GM18867 (cell line): ENCODE measurements around the gene CSRNP3.

Experiments used
- ATAC-seq: cut with Tn5 transposase; IDR thresholded peaks from one replicate; pipeline ENCODE4 v1.9.1; 2021; ENCODE audit warnings: mild to moderate bottlenecking, moderate library complexity; ENCODE audit not compliant: unreplicated experiment

The CSRNP3 gene

DNA sequence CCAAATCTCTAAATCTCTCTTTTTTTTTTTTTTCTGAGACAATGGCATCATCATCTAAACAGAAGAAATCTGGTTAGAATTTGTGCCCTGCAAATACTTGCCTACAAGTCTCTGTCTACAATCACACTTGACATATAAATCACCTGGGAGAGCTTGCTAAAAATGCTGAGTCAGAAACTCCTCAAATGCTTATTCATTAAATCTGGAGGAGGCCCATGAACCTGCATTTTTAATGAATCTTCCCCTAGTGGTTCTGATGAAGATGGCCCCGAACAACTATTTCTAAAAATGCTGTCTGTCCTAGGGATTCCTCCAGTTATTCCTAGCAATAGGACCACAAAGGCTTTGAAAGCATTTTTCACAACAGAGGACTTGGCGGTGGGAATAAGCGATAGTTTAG lies 1.6 kb upstream of the CSRNP3 start:
- no peak for ATAC-seq

GRCh38 chr2:165470361-165470760 lies 863 bp downstream of the CSRNP3 start:
- no peak for ATAC-seq

- no peak for ATAC-seq
These were observed 2.0 kb downstream of the CSRNP3 start for GRCh38 chr2:165471349-165471950.

- no peak for ATAC-seq
These were observed 3.4 kb downstream of the CSRNP3 start for GRCh38 chr2:165472922-165473321.

GRCh38 chr2:165474619-165475276 lies 5.2 kb downstream of the CSRNP3 start:
- ATAC-seq = no peak

DNA sequence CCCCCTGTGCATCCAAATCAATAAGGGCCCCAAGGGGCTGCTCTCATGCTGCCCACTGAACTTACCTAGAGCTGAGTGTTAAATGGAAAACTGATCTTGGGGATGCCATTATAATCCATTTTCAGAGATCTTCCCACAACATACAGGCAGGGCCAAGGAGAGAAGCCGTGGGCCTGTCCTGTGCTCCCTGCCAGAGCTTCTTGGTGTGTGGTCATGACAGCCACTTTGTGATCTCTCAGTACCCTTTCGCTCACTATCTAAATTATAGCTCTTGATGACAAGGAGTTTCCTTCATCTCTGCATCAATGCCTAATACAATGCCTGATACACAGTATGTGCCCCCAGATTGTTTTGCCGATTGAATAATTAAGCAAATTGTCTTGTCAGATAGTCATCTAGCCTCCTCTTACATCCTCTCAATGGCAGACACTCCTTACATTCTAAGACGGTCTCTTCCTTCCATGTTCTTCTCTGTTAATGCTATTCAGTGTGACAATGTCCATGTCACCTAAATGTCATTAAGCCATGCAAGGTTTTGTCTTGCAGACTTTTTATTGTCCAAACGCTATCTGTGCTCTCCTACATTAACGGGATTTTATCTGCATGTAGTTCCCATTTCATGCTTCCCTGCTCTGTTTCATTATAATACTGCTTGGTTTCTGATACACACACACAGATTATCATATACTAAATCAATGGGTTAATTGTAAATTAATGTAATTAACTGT lies 5.9 kb downstream of the CSRNP3 start:
- ATAC-seq = no peak

DNA sequence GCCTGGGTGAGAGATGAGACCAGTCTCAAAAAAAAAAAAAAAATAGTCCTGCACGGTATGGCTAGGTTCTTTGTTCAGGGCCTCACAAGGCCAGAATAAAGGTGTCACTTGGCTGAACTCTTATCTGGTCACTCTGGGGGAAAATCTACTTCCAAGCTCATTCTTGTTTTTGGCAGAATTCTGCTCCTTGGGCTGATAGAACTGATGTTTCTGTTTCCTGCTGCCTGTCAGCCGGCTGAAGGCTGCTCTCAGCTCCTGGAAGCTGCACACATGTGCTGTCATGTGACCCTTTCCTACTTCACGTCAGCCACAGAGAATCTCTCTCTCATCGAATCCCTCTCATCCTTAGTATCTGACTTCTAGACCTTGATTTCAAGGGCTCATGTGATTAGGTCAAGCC lies 10.4 kb downstream of the CSRNP3 start:
- ATAC-seq = no peak

DNA sequence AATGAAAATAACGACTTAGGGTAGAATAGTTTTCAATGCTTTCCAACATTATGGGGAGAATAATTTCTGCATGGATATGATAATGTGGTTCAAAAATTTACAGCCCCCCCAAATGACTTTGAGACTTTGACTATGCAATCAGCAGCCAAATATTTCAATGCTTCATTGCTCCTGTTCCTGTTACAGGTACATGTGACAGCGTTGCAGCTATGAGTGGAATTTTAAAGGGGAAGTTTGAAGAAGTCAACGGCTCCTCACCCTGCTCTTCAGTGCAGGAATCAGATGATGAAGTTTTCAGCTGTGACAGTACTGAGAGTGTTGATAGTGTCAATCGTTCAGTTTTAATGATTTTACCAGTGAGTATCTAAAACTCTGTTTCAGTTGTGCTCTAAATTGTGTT lies 25.1 kb downstream of the CSRNP3 start:
- no peak for ATAC-seq

DNA sequence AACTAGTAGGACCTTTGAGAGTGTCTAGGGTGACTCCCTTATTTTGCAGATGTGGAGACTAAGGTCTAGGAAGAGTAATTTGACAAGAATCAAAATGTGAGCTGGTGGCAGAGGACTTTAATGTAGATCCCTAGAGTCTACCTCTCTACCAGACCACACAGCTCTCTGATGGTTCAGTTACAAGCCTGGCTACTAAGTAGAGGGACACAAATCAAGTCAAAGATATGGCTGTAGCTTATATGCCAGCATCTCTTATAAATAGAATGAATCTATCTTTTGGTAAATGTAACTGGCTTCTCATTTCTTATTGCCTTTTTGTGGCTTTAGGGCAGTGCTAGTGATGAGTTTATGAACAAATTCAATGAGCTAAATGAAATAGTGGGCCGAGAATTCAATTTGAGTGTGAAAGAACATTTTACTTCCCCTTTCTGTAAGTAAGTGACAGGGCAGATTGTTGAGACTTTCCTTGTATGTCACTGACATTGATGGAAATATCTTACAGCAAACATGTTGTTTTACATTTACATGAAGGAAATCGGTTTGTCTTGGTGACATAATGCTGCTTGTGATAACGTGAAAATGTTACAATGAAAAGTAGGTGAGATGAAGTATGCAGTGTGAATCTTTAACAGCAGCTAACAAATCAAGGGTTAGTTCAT lies 28.3 kb downstream of the CSRNP3 start:
- no peak for ATAC-seq

DNA sequence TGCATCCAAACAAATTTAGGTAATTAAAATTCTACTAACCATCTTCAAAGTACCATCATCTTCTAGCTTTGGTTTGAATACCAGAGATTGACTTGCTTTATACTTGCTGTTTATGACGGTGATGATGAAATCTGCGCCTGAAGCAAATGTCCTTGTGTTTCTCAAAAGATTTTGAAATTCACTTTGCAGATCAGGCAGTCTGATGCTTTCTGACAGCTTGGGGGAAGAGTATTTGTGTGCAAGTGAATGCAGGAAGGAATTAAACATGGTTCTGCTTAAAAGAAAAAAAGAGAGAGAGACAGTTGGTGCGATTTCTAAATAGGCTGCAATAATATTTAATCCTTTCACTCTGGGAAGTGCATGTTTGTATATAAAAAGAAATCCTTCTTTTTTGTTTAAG lies 29.6 kb downstream of the CSRNP3 start:
- ATAC-seq = no peak

DNA sequence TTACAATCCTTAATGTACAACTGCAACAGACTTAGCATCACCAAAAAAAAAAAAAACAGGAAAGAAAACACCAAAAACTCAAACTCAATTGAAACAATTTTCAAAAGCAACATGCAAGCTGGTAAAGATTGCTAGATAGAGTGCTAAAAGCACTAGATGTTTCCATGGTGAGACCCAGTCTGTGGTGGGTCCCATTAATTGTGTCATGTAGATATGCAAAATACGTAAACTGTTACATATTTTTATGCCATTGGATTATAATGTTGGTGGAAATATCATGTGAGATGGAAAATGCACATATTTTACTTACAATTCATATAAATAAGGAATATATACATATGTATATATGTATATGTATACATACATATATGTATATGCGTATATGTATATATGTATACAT lies 30.5 kb downstream of the CSRNP3 start:
- no peak for ATAC-seq

DNA sequence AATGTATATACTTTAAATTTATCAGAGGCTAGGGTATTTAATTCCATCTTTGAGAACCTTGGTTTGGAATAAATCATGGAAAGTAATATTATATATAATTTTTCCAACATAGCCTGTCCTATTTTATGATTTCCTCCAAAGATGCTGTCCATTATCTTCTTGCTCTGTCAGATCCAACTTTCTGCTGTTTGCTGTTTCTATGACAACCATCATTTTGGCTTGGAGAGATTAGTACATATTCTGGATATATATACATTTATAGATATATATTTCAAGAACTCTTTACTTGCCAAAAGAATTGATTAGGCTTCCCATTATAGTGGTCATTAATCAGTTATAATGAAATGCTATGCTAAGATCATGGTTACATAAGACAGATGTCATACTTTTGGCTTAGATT lies 31.3 kb downstream of the CSRNP3 start:
- ATAC-seq = no peak

GRCh38 chr2:165505514-165505913 lies 36.0 kb downstream of the CSRNP3 start:
- ATAC-seq = no peak

DNA sequence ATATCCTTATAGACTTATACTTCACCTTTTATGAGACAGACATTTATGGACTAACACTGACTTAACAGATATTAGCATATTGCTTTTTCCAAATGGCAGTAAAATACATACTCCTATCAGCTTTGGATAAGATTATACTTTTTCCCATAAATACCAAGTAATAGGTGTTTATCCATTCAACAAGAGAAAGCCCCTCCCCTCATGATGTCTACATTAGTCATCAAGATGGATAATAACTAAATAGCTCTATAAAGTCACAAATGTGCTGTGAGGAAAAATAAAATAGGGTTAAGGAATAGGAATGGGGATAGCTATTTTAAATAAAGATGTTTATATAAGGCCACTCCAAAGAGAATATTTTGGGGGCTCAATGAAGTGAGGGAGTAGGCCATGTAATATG lies 39.4 kb downstream of the CSRNP3 start:
- ATAC-seq = no peak

GRCh38 chr2:165513479-165513878 lies 44.0 kb downstream of the CSRNP3 start:
- no peak for ATAC-seq

DNA sequence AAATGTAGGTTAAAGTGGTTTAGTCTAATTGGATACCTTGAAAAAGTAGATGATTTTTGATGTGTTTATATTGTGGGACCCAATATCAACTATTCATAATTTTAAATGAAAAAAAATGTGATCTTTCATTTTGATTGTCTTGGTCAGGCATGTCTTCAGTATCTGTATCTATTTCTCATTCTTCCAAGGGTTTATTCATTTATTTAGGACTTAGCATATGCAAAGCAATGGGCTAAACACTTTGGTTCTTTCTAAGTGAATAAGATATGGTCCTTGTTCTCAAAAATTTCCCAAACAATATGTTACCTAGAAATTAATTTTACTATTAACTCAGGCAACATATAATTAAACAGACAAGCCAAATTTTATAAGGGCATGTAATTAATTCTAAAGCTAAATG lies 49.1 kb downstream of the CSRNP3 start:
- ATAC-seq = no peak

DNA sequence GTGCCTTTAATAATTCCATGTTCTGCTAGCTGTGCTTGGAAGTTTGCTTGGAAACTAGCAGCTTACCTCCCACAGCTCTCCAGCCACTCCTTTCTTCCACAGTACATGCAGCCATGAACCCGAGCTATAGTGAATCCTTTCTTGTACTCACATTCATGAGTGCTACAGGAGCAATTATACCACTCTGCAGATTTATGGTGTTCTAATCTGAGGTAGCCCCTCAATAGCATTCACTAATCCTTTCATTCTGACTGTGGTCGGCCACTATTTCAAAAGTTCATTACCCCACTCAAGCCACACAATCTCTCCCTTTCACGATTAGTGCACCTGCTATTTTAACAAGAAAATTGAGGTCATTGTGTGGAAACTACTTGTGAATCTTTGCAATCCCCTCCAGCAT lies 53.2 kb downstream of the CSRNP3 start:
- no peak for ATAC-seq

GRCh38 chr2:165524720-165525119 lies 55.2 kb downstream of the CSRNP3 start:
- ATAC-seq = no peak

GRCh38 chr2:165528691-165529090 lies 59.2 kb downstream of the CSRNP3 start:
- no peak for ATAC-seq

- no peak for ATAC-seq
These were observed 59.6 kb downstream of the CSRNP3 start for GRCh38 chr2:165529130-165529529.

DNA sequence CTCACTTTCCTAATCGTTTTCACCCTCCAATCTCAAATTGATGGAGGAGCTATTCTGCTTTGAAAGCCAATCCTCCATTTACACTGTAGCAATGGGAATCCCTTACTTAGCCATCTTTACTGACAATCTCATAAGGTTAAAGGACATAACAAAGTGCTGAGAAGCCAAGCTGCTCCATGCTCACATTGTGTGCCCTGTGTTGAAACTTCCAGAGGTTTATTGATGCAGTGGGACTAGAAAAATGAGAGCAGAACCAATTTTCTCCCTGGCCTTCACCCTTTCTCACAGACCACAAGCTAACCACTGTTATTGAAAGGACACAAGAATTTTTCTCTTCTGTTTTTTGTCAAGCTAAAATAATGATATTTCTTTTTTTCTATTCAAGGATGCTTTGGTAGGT lies 63.8 kb downstream of the CSRNP3 start:
- no peak for ATAC-seq

DNA sequence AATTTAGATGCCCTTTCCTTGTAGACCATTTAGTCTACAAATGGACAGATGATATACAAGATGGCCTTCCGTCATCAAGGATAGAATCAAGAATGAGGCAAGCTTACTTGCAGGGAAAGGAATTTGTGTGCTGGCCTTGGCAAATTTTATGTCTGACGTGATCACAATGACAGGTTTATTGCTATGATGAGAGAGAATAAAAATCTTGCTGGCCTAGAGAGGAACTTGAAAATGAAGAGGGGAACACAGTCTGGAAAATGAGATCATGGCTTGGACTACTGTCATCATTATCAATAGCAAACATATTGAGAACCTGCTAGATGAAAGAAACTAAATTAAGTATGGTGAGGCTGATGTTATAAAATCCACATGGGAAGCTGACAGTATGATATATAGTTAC lies 66.0 kb downstream of the CSRNP3 start:
- ATAC-seq = no peak
